GM18951 (cell line): ENCODE data around the gene TBCD.

ENCODE experiments used
- POLR2A ChIP-seq: IDR thresholded peaks from 4 replicates; pipeline ENCODE4 v1.6.1; 2011; ENCODE audit warnings: mild to moderate bottlenecking; ENCODE audit not compliant: insufficient read length, insufficient read depth; ENCODE audit errors: extremely low read depth
- in situ Hi-C: fragments of 300-500 bp; cut with MboI; formaldehyde crosslinking; loops from one replicate; pipeline ENCODE4 v1.12.0; 2022; ENCODE audit warnings: low sequenced_read_pairs, mixed read lengths, inconsistent platforms; ENCODE audit not compliant: unreplicated experiment

TBCD gene

GRCh38 chr17:82865274-82865673 lies 113.4 kb downstream of the TBCD start:
- in situ Hi-C loops = no loop called here
- TF ChIP-seq POLR2A = no peak

- in situ Hi-C loops = no loop called here
- no peak for TF ChIP-seq POLR2A
These were observed 114.0 kb downstream of the TBCD start for GRCh38 chr17:82865774-82866395.

GRCh38 chr17:82866590-82867191 lies 114.8 kb downstream of the TBCD start:
- TF ChIP-seq POLR2A = no peak
- in situ Hi-C loops = no loop called here

GRCh38 chr17:82867763-82868325 lies 116.0 kb downstream of the TBCD start:
- in situ Hi-C loops = no loop called here
- no peak for TF ChIP-seq POLR2A

- in situ Hi-C loops = no loop called here
These were observed 116.9 kb downstream of the TBCD start for GRCh38 chr17:82868715-82869131.

GRCh38 chr17:82869536-82869935 lies 117.7 kb downstream of the TBCD start:
- TF ChIP-seq POLR2A = no peak
- in situ Hi-C loops = no loop called here

More at GRCh38 chr17:82868715-82869131, 116.9 kb downstream of the TBCD start:
- no peak for TF ChIP-seq POLR2A

GRCh38 chr17:82870091-82870491 lies 118.2 kb downstream of the TBCD start:
- TF ChIP-seq POLR2A = no peak
- in situ Hi-C loops = no loop called here

GRCh38 chr17:82870541-82870940 lies 118.7 kb downstream of the TBCD start:
- in situ Hi-C loops = no loop called here
- TF ChIP-seq POLR2A = no peak

- in situ Hi-C loops = no loop called here
- TF ChIP-seq POLR2A = peak; percentile 34
These were observed 119.4 kb downstream of the TBCD start for GRCh38 chr17:82871056-82871775.

GRCh38 chr17:82871776-82872561 lies 120.1 kb downstream of the TBCD start:
- no peak for TF ChIP-seq POLR2A
- in situ Hi-C loops = no loop called here

- in situ Hi-C loops = no loop called here
- no peak for TF ChIP-seq POLR2A
These were observed 121.0 kb downstream of the TBCD start for GRCh38 chr17:82872591-82873520.

GRCh38 chr17:82873521-82873920 lies 121.7 kb downstream of the TBCD start:
- in situ Hi-C loops = no loop called here

More at GRCh38 chr17:82873521-82873920, 121.7 kb downstream of the TBCD start:
- no peak for TF ChIP-seq POLR2A
